SK-N-SH (cell line): ENCODE results near the gene SF3B6. TPM values are rescaled to one million over a fixed set of nuclear protein-coding genes. Genes with fewer than 3 reads are reported as not detected.

Experiments used
- CTCF ChIA-PET: fragments of 300-600, 350-600 bp; formaldehyde crosslinking; extraction: SDS; loops from one replicate; lab custom pipeline; 2021; lab: Yijun Ruan, JAX
- POLR2A ChIA-PET: fragments of 350-600 bp; sonication (Branson Sonifier 250); formaldehyde crosslinking; extraction: SDS; loops from one replicate; lab custom pipeline; 2020; ENCODE audit warnings: antibody characterized with exemption, inconsistent platforms; lab: Yijun Ruan, JAX
- DNase-seq: peaks from one replicate; pipeline ENCODE4 v3.0.0; 2012
- H2AFZ ChIP-seq: fragments of 200-600 bp; sonication (generic); 2 replicates; pipeline ENCODE4 v1.8.1; 2016; ENCODE audit warnings: antibody characterized with exemption, mild to moderate bottlenecking, low read depth
- H3F3A ChIP-seq: fragments of 200-600 bp; sonication (generic); replicated peaks from 2 replicates; pipeline ENCODE3; 2016; ENCODE audit warnings: antibody characterized with exemption, mild to moderate bottlenecking; ENCODE audit not compliant: insufficient read depth
- H3K27ac ChIP-seq, 2 experiments: fragments of 200-500 bp in 1 of 2; fragments of 200-600 bp in 1 of 2; sonication (Bioruptor generic) in 1 of 2; sonication (generic), shearing (Covaris generic) in 1 of 2; 2 replicates each; pipeline versions ENCODE4 v1.5.1 to v1.6.1; 2014 to 2016; ENCODE audit warnings: low read depth in 2 of 2, inconsistent platforms in 1 of 2, low read length in 1 of 2, mild to moderate bottlenecking in 1 of 2, mixed read lengths in 1 of 2
- H3K27me3 ChIP-seq: fragments of 200-600 bp; sonication (generic), shearing (Covaris generic); 2 replicates; pipeline ENCODE4 v1.6.1; 2016; ENCODE audit warnings: mixed run types; ENCODE audit not compliant: insufficient read depth
- H3K36me3 ChIP-seq, 2 experiments: fragments of 200-500 bp in 1 of 2; fragments of 200-600 bp in 1 of 2; sonication (Bioruptor generic) in 1 of 2; sonication (generic) in 1 of 2; replicated peaks in 1 of 2; 2 replicates each; pipeline versions ENCODE3 to v1.5.1; 2014 to 2016; ENCODE audit warnings: low read length in 1 of 2, mild to moderate bottlenecking in 1 of 2; ENCODE audit not compliant: insufficient read depth in 2 of 2, control insufficient read depth in 1 of 2
- H3K4me1 ChIP-seq, 2 experiments: fragments of 200-500 bp in 1 of 2; fragments of 200-600 bp in 1 of 2; sonication (Bioruptor generic) in 1 of 2; sonication (generic), shearing (Covaris generic) in 1 of 2; 2 replicates each; pipeline versions ENCODE4 v1.5.1 to v1.6.1; 2014 to 2016; ENCODE audit warnings: low read depth in 1 of 2, low read length in 1 of 2, mixed run types in 1 of 2; ENCODE audit not compliant: insufficient read depth in 2 of 2, control insufficient read depth in 1 of 2
- H3K4me2 ChIP-seq: fragments of 200-600 bp; sonication (generic), shearing (Covaris generic); 2 replicates; pipeline ENCODE4 v1.6.1; 2017; ENCODE audit warnings: mixed run types
- H3K4me3 ChIP-seq, 2 experiments: fragments of 200-500 bp in 1 of 2; fragments of 200-600 bp in 1 of 2; sonication (Bioruptor generic) in 1 of 2; sonication (generic), shearing (Covaris generic) in 1 of 2; 2 replicates each; pipeline versions ENCODE4 v1.5.1 to v1.8.1; 2014 to 2016; ENCODE audit warnings: low read depth in 2 of 2, inconsistent platforms in 1 of 2, low read length in 1 of 2, mild to moderate bottlenecking in 1 of 2, mixed read lengths in 1 of 2, moderate library complexity in 1 of 2
- H3K79me2 ChIP-seq: fragments of 200-600 bp; sonication (generic); 2 replicates; pipeline ENCODE4 v1.8.1; 2017; ENCODE audit warnings: mild to moderate bottlenecking; ENCODE audit not compliant: insufficient read depth
- H3K9ac ChIP-seq: fragments of 200-600 bp; sonication (generic); 2 replicates; pipeline ENCODE4 v1.6.1; 2017; ENCODE audit warnings: mixed run types
- H3K9me2 ChIP-seq: fragments of 200-600 bp; sonication (generic); 2 replicates; pipeline ENCODE4 v1.6.1; 2017; ENCODE audit warnings: mixed run types
- H3K9me3 ChIP-seq: fragments of 200-600 bp; sonication (generic); 2 replicates; pipeline ENCODE4 v1.6.1; 2017; ENCODE audit warnings: mixed run types, mild to moderate bottlenecking, moderate library complexity
- H4K20me1 ChIP-seq: fragments of 200-600 bp; sonication (generic); 2 replicates; pipeline ENCODE4 v1.6.1; 2017; ENCODE audit warnings: mild to moderate bottlenecking, mixed run types; ENCODE audit not compliant: insufficient read depth
- EP300 ChIP-seq, 2 experiments: IDR thresholded peaks; 2 replicates each; pipeline versions ENCODE4 v1.4.0 to v1.6.1; 2012; ENCODE audit warnings: borderline replicate concordance in 1 of 2, low read depth in 1 of 2, low read length in 1 of 2
- MEF2A ChIP-seq: IDR thresholded peaks from 2 replicates; pipeline ENCODE4 v1.4.0; 2012; ENCODE audit warnings: low read depth, borderline replicate concordance
- MXI1 ChIP-seq: IDR thresholded peaks from 2 replicates; pipeline ENCODE4 v1.6.1; 2012; ENCODE audit warnings: mild to moderate bottlenecking, low read depth, low read length, improper control_type of control experiment
- PBX3 ChIP-seq: IDR thresholded peaks from 2 replicates; pipeline ENCODE4; 2012
- POLR2AphosphoS5 ChIP-seq: IDR thresholded peaks from 2 replicates; pipeline ENCODE4 v1.6.1; 2012; ENCODE audit warnings: low read depth, low read length
- RFX5 ChIP-seq: IDR thresholded peaks from 2 replicates; pipeline ENCODE4 v1.6.1; 2012; ENCODE audit warnings: mild to moderate bottlenecking, improper control_type of control experiment, low read length
- SMC3 ChIP-seq: IDR thresholded peaks from 2 replicates; pipeline ENCODE4 v1.6.1; 2012; ENCODE audit warnings: low read depth, low read length, improper control_type of control experiment
- TCF12 ChIP-seq: IDR thresholded peaks from 2 replicates; pipeline ENCODE4 v1.4.0; 2012
- USF2 ChIP-seq: fragments of 150-350 bp; IDR thresholded peaks from 2 replicates; pipeline ENCODE4 v1.6.1; 2017; ENCODE audit warnings: antibody characterized with exemption, low read length, low read depth, borderline replicate concordance
- YY1 ChIP-seq: IDR thresholded peaks from 2 replicates; pipeline ENCODE4 v1.4.0; 2012; ENCODE audit warnings: low read depth, mild to moderate bottlenecking
- WGBS: methylation state at CpG from one replicate; pipeline ENCODE4 v1.1.6; 2017; ENCODE audit warnings: low lambda C conversion rate; 5-methylcytosine and 5-hydroxymethylcytosine counted together
- polyA plus RNA-seq, 3 experiments: library from polyadenylated mRNA; depleted of rRNA; stranded (reverse); fragments of >200 nt; gene quantifications; 2 replicates each; pipeline ENCODE4 v1.2.3, GENCODE V29; 2012

Gene SF3B6
- polyA plus RNA-seq, 1 of the 3 experiments (the other 2 are of a cell fraction), result 275 TPM

GRCh38 chr2:24106786-24107185, 30.7 kb upstream of the SF3B6 start:
- H3F3A ChIP-seq, result peaks cover 6% of the 10 kb centered on the region
- no peak overlapping the region for H3K4me2 ChIP-seq
- H2AFZ ChIP-seq, result no peak overlapping the region
- no peaks in the 10 kb centered on the region for H4K20me1 ChIP-seq
- POLR2A ChIA-PET, result interaction anchor here (0.6 kb wide), 1 partner anchor 900 kb away, joined by 4 read pairs; no protein-coding TSS in a partner anchor
- no peak overlapping the region for H3K4me3 ChIP-seq
- CTCF ChIA-PET, result interaction anchor here (1.8 to 5.5 kb wide), 2 partner anchors 16 to 23 kb away, joined by 4 to 38 read pairs; partner anchors contain the start of gene TP53I3
- no peak overlapping the region for H3K27ac ChIP-seq
- H3K27me3 ChIP-seq, result no peaks in the 10 kb centered on the region
- no peaks in the 10 kb centered on the region for H3K79me2 ChIP-seq
- no peak for DNase-seq
- H3K36me3 ChIP-seq, result no peaks in the 10 kb centered on the region
- H3K4me1 ChIP-seq, result peaks cover 6 to 8% of the 10 kb centered on the region in 2 experiments; a peak in 2 of 4 replicates
- no peak for TF ChIP-seq TCF12
- H3K9me2 ChIP-seq, result no peaks in the 10 kb centered on the region
- H3K9ac ChIP-seq, result no peak overlapping the region
- peaks cover 14% of the 10 kb centered on the region; the same call in 1 of the 2 replicates for H3K9me3 ChIP-seq

GRCh38 chr2:24105816-24106215, 29.7 kb upstream of the SF3B6 start:
- POLR2A ChIA-PET, result no interaction called here
- DNase-seq, result no peak
- CTCF ChIA-PET, result interaction anchor here (1.8 to 5.5 kb wide), 2 partner anchors 17 to 22 kb away, joined by 4 to 38 read pairs; partner anchors contain the start of gene TP53I3

More at GRCh38 chr2:24105816-24106215, 29.7 kb upstream of the SF3B6 start:
- Histone ChIP-seq H3K4me2 (no peak overlapping the region), H3K27ac (no peak overlapping the region), H3K9me3 (peaks cover 14% of the 10 kb centered on the region; the same call in 1 of the 2 replicates), H3F3A (peaks cover 6% of the 10 kb centered on the region), H3K79me2 (no peaks in the 10 kb centered on the region), H3K4me3 (no peak overlapping the region), H3K4me1 (peaks cover 0 to 11% of the 10 kb centered on the region in 2 experiments; a peak in 2 of 4 replicates), H3K9ac (no peak overlapping the region), H3K36me3 (no peaks in the 10 kb centered on the region), H3K9me2 (no peaks in the 10 kb centered on the region), H2AFZ (no peak overlapping the region), H3K27me3 (no peaks in the 10 kb centered on the region), H4K20me1 (no peaks in the 10 kb centered on the region)
- 41% methylated on average over 2 of the region's 2 CpGs for WGBS
- no peak for TF ChIP-seq POLR2AphosphoS5
- no peak for TF ChIP-seq MXI1
- TF ChIP-seq RFX5, result no peak
- no peak for TF ChIP-seq MEF2A
- no peak for TF ChIP-seq YY1
- TF ChIP-seq SMC3, result no peak
- no peak for TF ChIP-seq PBX3
- no peak for TF ChIP-seq USF2
- TF ChIP-seq EP300 (IDR thresholded peaks at IDR 0.05; ENCODE audit: borderline replicate concordance in 1 of 2, low read depth in 1 of 2, low read length in 1 of 2), result no peak
